ENCODE data around the gene ST7.
"Not testable (repeated sequence)": the region's sequence is repeated elsewhere in the genome, so short reads cannot be mapped to it uniquely, and the experiment has no call there.

ST7 gene

GRCh38 chr7:117229350-117229749 lies 276.0 kb downstream of the ST7 start:
- DNase-seq (ENCODE audit: low spot score) = no peak

GRCh38 chr7:117230276-117231046 lies 277.2 kb downstream of the ST7 start:
- DNase-seq (ENCODE audit: low spot score) = no peak

GRCh38 chr7:117231047-117231359 lies 277.7 kb downstream of the ST7 start:
- no peak for DNase-seq (ENCODE audit: low spot score)

GRCh38 chr7:117237646-117238045 lies 284.3 kb downstream of the ST7 start:
- DNase-seq (ENCODE audit: low spot score) = no peak

GRCh38 chr7:117238472-117238871 lies 285.2 kb downstream of the ST7 start:
- no peak for DNase-seq (ENCODE audit: low spot score)

GRCh38 chr7:117238937-117239336 lies 285.6 kb downstream of the ST7 start:
- no peak for DNase-seq (ENCODE audit: low spot score)

GRCh38 chr7:117241088-117241487 lies 287.8 kb downstream of the ST7 start:
- DNase-seq (ENCODE audit: low spot score) = no peak

GRCh38 chr7:117243390-117243789 lies 290.1 kb downstream of the ST7 start:
- DNase-seq (ENCODE audit: low spot score) = no peak

- DNase-seq (ENCODE audit: low spot score) = not testable (repeated sequence)
Measured at GRCh38 chr7:117245703-117246102, 292.4 kb downstream of the ST7 start.

- no peak for DNase-seq (ENCODE audit: low spot score)
Measured at GRCh38 chr7:117247809-117248208, 294.5 kb downstream of the ST7 start.

- peak; percentile 35 for DNase-seq (ENCODE audit: low spot score)
Measured at GRCh38 chr7:117248829-117249228, 295.5 kb downstream of the ST7 start.

GRCh38 chr7:117249696-117250095 lies 296.4 kb downstream of the ST7 start:
- DNase-seq (ENCODE audit: low spot score) = no peak

GRCh38 chr7:117250245-117250644 lies 296.9 kb downstream of the ST7 start:
- DNase-seq (ENCODE audit: low spot score) = no peak

GRCh38 chr7:117250801-117251200 lies 297.5 kb downstream of the ST7 start:
- no peak for DNase-seq (ENCODE audit: low spot score)

GRCh38 chr7:117251687-117252086 lies 298.4 kb downstream of the ST7 start:
- no peak for DNase-seq (ENCODE audit: low spot score)

GRCh38 chr7:117259615-117260014 lies 306.3 kb downstream of the ST7 start:
- DNase-seq (ENCODE audit: low spot score) = no peak

- DNase-seq (ENCODE audit: low spot score) = no peak
Measured at GRCh38 chr7:117262546-117262945, 309.2 kb downstream of the ST7 start.

- DNase-seq (ENCODE audit: low spot score) = no peak
Measured at GRCh38 chr7:117264716-117265115, 311.4 kb downstream of the ST7 start.

- DNase-seq (ENCODE audit: low spot score) = no peak
Measured at GRCh38 chr7:117269417-117269816, 316.1 kb downstream of the ST7 start.

GRCh38 chr7:117269886-117270285 lies 316.6 kb downstream of the ST7 start:
- no peak for DNase-seq (ENCODE audit: low spot score)

GRCh38 chr7:117270371-117270770 lies 317.1 kb downstream of the ST7 start:
- DNase-seq (ENCODE audit: low spot score) = no peak

GRCh38 chr7:117271566-117271965 lies 318.3 kb downstream of the ST7 start:
- no peak for DNase-seq (ENCODE audit: low spot score)

GRCh38 chr7:117272017-117272759 lies 318.9 kb downstream of the ST7 start:
- no peak for DNase-seq (ENCODE audit: low spot score)

- no peak for DNase-seq (ENCODE audit: low spot score)
Measured at GRCh38 chr7:117273325-117273724, 320.0 kb downstream of the ST7 start.
